Fibroblast of the conjunctiva (primary cell): ENCODE results near the gene RRP1B.
A peak's percentile ranks its signal among the peaks of the same experiment; 100 is the strongest.
"Not testable (repeated sequence)": the region's sequence is repeated elsewhere in the genome, so short reads cannot be mapped to it uniquely, and the experiment has no call there.

Experiments used
- DNase-seq: peaks from one replicate; pipeline ENCODE4 v3.0.0-alpha.2; 2010; ENCODE audit warnings: low read depth

The RRP1B gene

GRCh38 chr21:43639470-43640353 lies 19.6 kb upstream of the RRP1B start:
- peak; percentile 91 for DNase-seq

- no peak for DNase-seq
Observed at GRCh38 chr21:43640400-43640799, 19.0 kb upstream of the RRP1B start.

- DNase-seq: no peak
Observed at GRCh38 chr21:43643193-43643592, 16.2 kb upstream of the RRP1B start.

DNA sequence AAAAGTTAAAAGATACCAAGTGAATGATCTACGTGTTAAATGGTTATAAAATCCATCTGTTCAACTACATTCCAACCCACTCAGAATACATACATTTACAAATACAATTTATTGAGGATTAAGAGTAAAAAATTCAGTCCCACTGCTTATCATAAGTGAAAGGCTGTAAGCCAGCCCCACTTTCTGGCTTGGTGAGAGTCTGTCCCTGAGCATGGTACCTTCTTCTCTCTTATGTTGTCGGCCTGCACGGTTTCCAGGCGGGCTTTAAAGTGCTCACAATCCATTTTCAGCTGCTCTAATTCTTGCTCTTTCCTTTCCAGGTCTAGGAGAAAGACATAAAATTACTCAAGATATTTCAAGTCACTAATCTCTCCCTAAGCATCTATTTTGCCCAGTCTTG lies 15.3 kb upstream of the RRP1B start:
- DNase-seq: no peak

DNA sequence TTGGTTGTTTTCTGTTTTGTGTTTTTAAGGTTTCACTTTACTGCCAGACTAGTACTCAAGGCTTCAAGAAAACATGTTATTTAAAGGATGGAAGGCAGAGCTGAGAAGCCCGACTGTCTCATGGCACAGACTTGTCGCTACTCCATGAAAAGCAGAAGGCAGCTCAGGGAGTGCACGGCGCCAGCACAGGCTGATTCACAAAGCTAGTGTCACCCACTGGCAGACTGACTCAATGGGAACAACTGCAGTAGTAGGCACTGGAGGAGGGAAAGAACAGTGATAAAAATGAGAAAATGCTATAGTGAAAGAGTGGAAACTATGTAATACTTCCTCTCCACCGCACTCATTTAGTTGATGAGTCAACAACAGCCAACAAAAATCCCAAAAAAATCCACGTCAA lies 14.8 kb upstream of the RRP1B start:
- DNase-seq: no peak

DNA sequence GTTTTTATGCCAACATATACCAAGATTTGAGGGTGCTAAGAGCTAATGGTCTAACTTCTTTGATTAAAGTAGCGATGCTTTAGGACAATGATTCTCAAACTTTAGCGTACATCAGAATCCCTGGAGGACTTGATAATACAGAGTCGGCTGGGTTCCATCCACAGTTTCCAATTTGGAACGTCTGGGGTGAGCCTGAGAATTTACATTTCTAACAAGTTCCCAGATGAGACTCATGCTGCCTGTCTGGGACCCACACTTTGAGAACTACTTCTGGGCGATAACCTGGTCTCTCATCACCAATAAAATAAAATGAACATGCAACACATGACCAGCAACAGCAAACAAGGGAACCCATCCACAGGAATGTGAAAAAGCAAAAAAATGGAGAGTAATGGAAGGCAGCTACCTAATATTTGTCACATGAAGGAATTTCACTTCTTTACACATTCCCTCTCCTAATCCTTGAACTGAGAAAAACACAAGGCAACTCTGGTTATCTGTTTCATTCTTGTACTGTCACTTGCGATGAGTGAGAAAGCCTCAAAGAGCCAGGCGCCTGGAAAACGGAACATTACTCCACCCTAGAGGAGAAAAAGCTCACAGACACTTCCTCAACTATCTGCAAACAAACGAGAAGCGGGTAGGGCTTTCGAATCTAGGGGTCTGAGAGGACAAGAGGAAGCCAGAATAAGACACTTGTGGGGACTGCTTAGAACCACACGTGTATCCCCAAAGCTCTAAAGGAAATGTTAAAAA lies 14.0 kb upstream of the RRP1B start:
- DNase-seq: peak; percentile 50

- no peak for DNase-seq
Observed at GRCh38 chr21:43645976-43646375, 13.4 kb upstream of the RRP1B start.

GRCh38 chr21:43646550-43647260 lies 12.7 kb upstream of the RRP1B start:
- peak; percentile 92 for DNase-seq

- DNase-seq: no peak
Observed at GRCh38 chr21:43648171-43648570, 11.2 kb upstream of the RRP1B start.

GRCh38 chr21:43651926-43652325 lies 7.4 kb upstream of the RRP1B start:
- DNase-seq: not testable (repeated sequence)

GRCh38 chr21:43652616-43653015 lies 6.7 kb upstream of the RRP1B start:
- no peak for DNase-seq

DNA sequence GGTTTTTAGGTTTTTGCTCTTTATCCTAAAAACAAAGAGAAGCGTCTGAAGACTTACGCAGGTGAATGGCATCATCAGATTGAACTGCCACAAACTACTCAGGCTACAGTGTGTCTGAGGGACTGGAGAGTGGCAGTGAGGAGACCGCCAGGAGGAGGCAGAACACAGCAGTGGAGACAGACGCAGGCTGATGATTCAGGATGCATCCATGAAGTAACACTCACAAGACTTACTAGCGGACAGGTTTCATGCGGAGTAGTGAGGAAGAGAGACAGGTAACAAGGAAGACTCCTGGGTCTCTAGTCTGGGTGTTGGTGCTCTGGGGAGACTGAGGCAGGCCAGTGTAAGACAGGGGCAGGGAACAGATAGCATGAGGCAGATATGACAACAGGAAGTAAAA lies 5.7 kb upstream of the RRP1B start:
- DNase-seq: no peak

- DNase-seq: no peak
Observed at GRCh38 chr21:43654806-43655489, 4.4 kb upstream of the RRP1B start.

DNA sequence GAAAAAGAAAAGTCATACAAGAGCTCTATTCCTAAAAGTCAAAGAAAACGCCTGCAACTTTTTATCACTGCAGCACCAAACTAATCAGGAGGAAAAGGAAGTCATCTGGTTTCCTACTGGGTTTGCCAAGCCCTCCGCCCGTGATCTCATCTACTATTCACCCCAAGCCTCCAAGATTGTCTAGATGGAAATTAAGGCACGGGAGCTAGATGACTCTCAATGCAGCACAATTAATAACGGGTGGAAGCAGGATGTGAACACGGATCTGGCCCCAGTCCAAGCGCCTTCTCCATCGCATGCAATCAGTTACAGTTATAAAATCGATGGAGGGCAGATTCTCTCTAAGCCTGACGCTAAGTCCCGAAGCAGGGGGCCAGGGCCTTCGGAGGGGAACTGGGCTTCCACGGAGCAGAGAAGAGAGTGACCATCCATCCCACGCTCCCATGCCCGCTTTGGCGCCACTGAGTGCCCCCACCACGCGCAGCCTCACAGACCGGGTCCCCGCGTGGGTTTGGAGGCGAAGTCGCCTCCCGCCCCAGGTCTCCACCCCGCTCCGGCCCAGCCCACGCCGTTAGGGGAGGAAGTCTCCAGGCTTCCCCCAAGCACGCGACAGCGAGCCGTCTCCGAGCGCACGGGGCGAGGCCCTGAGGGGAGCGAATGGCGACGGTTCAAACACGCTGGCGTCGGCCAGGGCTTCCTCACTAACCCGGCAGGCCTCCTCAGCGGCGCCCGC lies 1.8 kb upstream of the RRP1B start:
- no peak for DNase-seq

DNA sequence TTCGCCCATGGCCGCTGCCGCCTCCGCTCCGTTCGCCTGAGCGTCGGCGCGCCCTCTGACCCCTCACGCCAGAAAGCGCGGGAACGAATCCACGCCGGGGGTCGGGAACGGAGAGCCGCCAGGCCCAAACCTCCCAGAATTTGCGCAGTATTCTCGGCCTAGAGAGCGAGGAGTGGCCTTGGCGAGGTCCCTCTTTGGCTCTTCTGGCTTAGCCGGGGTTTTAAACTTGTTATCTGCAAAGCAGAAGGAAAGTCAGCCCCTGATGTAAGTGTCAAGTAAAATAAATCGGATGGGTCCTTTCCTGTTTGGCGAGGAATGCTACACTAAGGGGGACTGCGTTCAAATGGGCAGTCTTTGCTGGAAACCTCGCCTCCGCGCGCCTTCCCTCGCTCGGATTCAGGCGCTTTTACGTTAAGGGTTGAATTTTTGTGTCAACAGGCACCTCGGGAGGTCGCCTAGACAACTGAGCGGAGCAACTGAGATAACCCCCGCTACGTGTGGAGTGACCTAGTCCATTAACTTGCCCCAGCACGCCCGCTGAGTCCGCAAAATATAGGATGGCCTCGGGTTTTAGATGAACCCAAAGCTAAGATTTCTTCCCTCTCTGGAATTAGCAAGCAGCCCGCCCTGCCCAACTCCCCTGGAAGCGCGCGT lies 1.1 kb upstream of the RRP1B start:
- no peak for DNase-seq

DNA sequence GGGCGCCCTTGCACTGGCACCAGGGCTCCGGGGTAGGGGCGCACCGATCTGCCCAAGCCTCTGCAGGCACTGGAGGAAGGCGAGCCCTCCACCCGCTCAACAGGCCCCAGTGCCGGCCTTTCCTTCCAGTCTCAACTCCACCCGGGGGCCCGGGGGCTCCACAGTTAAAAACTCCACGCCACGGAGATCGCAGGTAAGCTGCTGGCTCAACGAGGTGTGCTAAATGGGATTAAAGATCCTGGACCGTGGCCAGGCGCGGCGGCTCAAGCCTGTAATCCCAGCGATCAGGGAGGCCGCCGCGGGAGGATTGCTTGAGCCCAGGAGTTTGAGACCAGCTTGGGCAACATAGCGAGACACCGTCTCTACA lies 608 bp upstream of the RRP1B start:
- no peak for DNase-seq

DNA sequence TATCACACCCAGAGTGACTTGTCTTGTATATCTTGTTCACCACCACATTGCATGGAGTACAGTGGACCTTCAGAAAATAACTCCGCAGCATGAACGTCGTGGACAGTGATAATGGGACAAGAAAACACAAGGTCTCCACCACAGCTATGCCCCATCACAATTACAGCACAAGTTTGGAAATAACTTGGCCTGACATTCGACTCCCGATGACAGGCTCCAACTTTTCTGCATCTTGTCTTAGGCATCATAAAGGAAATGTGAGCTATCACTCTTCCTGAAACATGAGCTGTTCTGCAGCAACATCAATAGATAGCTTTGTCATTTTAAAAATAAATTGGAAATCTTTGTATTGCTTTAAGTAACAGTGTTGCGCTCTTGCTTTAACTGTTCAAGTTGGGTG lies 2.9 kb downstream of the RRP1B start:
- no peak for DNase-seq

DNA sequence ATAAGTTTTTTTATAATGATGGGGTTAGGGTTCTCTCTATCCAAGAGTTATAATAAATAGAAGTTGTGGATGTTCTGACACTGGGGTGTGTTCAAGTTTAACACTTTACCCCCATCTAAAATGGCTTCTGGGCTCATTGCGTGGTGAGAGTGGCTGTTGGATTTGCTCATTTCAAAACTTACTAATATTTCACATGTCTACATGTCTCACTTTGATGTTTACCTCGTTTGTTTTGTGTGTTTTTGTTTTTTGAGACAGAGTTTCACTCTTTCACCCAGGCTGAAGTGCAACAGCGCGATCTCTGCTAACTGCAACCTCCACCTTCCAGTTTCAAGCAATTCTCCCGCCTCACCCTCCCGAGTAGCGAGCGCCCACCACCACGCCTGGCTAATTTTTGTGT lies 3.7 kb downstream of the RRP1B start:
- no peak for DNase-seq

- DNase-seq: no peak
Observed at GRCh38 chr21:43664358-43664757, 5.0 kb downstream of the RRP1B start.

DNA sequence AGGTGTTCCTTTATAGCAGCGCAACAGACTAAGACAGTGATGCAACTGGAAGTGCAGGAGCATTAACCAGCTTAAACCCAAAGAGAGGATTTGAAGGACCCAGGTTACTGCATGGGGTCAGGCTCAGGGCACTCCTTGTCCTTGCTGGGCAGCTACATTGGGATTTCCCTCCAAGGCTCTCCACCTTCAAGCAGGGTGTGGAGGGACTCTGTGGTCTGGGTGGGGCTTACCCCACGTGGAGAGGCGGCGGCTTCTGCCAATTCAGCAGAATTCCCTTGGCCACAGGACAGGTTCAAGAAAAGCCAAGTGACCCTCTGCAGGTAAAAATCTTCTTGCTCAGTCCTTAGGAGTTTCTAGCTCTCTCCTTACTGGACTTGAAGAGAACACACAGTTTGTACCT lies 6.5 kb downstream of the RRP1B start:
- no peak for DNase-seq
